Omental fat pad (tissue), 4 donors: ENCODE results near the gene PLEKHN1. TPM values are rescaled to one million over a fixed set of nuclear protein-coding genes. Genes with fewer than 3 reads are reported as not detected.
A peak's percentile ranks its signal among the peaks of the same experiment; 100 is the strongest.

Source experiments
- ATAC-seq: fragments of 150-250 bp; one replicate; pipeline ENCODE4 v1.9.1; 2016; ENCODE audit warnings: mild to moderate bottlenecking, moderate library complexity; ENCODE audit not compliant: low FRiP score
- DNase-seq: peaks from one replicate; pipeline ENCODE4 v3.0.0-alpha.2; 2019; ENCODE audit warnings: low spot score
- total RNA-seq, 4 donors: library from RNA; depleted of rRNA; stranded (reverse); fragments of >200 nt; gene quantifications; one replicate each; pipeline ENCODE4 v1.1.0, GENCODE V29; 2016
- TF ChIP-seq, protein P1 (sequence below), 3 donors: fragments of 450-650 bp; IDR thresholded peaks; one replicate each; pipeline ENCODE4 v1.5.1; 2016 to 2017; ENCODE audit warnings: antibody characterized with exemption in 3 of 3, mild to moderate bottlenecking in 3 of 3, moderate library complexity in 2 of 3

PLEKHN1 gene
- total RNA-seq, 4 donors from 2014 or later = 0.19 to 0.48 (median 0.25) TPM; not detected in 1

- TF ChIP-seq, protein P1, sequence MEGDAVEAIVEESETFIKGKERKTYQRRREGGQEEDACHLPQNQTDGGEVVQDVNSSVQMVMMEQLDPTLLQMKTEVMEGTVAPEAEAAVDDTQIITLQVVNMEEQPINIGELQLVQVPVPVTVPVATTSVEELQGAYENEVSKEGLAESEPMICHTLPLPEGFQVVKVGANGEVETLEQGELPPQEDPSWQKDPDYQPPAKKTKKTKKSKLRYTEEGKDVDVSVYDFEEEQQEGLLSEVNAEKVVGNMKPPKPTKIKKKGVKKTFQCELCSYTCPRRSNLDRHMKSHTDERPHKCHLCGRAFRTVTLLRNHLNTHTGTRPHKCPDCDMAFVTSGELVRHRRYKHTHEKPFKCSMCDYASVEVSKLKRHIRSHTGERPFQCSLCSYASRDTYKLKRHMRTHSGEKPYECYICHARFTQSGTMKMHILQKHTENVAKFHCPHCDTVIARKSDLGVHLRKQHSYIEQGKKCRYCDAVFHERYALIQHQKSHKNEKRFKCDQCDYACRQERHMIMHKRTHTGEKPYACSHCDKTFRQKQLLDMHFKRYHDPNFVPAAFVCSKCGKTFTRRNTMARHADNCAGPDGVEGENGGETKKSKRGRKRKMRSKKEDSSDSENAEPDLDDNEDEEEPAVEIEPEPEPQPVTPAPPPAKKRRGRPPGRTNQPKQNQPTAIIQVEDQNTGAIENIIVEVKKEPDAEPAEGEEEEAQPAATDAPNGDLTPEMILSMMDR (IDR thresholded peaks at IDR 0.05) = no peak
- ATAC-seq (no peak), DNase-seq (no peak)
Measured at GRCh38 chr1:959731-960362, 6.4 kb upstream of the PLEKHN1 start.

- ATAC-seq = peak; percentile 38
- TF ChIP-seq, protein P1 (IDR thresholded peaks at IDR 0.05) = no peak
- DNase-seq = no peak
Measured at GRCh38 chr1:960363-961131, 5.7 kb upstream of the PLEKHN1 start, which contains the start of gene KLHL17. KLHL17 (plus strand) TSS chr1:960584; CDS start chr1:960694, 110 bp downstream.

- TF ChIP-seq, protein P1 (IDR thresholded peaks at IDR 0.05) = no peak
- ATAC-seq = no peak
- no peak for DNase-seq
Measured at GRCh38 chr1:961132-961669, 5.1 kb upstream of the PLEKHN1 start.

GRCh38 chr1:962381-963300 lies 3.6 kb upstream of the PLEKHN1 start:
- ATAC-seq (no peak), DNase-seq (no peak)
- TF ChIP-seq, protein P1 (IDR thresholded peaks at IDR 0.05) = no peak

DNA sequence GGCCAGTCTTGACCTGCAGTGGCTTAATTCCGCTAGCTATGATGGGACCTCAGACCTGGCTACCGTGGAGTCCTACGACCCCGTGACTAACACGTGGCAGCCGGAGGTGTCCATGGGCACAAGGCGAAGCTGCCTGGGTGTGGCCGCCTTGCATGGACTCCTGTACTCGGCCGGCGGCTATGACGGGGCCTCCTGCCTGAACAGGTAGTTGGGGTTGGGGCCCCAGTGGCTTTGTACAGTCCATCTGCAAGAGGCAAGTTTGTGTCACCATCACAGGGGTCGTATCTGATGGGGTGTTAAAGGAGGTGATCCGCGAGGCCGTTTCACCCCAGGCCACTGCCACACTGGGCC lies 3.0 kb upstream of the PLEKHN1 start:
- TF ChIP-seq, protein P1 (IDR thresholded peaks at IDR 0.05) = no peak
- no peak for ATAC-seq
- DNase-seq = no peak

DNA sequence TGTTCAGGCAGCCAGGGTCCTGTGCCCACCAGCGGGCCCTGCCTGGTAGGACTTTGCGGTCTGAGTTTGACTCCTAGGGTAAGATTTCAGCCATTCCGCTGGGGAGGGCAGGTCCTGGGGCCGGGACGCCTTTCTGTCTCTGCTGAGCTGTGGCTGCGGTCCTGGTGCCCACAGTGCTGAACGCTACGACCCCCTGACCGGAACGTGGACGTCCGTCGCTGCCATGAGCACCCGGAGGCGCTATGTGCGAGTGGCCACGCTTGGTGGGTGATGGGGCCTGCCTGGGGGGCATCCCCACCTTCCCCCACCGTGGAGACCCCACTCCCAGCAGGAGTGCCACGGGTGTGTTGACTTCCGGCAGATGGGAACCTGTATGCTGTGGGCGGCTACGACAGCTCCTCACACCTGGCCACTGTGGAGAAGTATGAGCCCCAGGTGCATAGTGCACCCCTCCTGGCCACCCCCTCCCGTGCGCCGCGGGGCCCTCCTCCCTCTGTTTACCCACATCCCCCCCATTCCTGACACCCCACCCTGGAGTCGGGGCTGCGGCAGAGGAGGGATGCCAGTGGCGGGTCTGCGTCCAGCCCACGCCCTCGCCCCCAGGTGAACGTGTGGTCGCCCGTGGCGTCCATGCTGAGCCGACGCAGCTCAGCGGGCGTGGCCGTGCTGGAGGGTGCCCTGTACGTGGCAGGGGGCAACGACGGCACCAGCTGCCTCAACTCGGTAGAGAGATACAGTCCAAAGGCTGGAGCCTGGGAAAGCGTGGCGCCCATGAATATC lies 2.3 kb upstream of the PLEKHN1 start:
- ATAC-seq (no peak), DNase-seq (no peak)
- TF ChIP-seq, protein P1 (IDR thresholded peaks at IDR 0.05) = no peak
